Fibroblast of lung (primary cell): ENCODE results near the gene NMNAT3. TPM values are rescaled to one million over a fixed set of nuclear protein-coding genes. Genes with fewer than 3 reads are reported as not detected.

ENCODE experiments used
- DNase-seq, 2 donors: peaks; one replicate each; pipeline versions ENCODE4 v3.0.0 to v3.0.0-alpha.2; 2010; ENCODE audit warnings: low read depth in 2 of 2
- H2AFZ ChIP-seq: 2 replicates; pipeline ENCODE4 v1.5.1; 2012; ENCODE audit warnings: low read length, control low read depth, inconsistent platforms
- H3K27ac ChIP-seq: 2 replicates; pipeline ENCODE4 v1.5.1; 2011; ENCODE audit warnings: low read length, control low read depth; ENCODE audit not compliant: insufficient read depth
- H3K27me3 ChIP-seq: 2 replicates; pipeline ENCODE4 v1.5.1; 2011; ENCODE audit warnings: mild to moderate bottlenecking, low read length; ENCODE audit not compliant: control insufficient read depth, insufficient read depth
- H3K36me3 ChIP-seq: 2 replicates; pipeline ENCODE4 v1.5.1; 2011; ENCODE audit warnings: low read length; ENCODE audit not compliant: control insufficient read depth, insufficient read depth
- H3K4me1 ChIP-seq: 2 replicates; pipeline ENCODE4 v1.5.1; 2011; ENCODE audit warnings: low read length; ENCODE audit not compliant: control insufficient read depth, insufficient read depth; ENCODE audit errors: extremely low read depth
- H3K4me2 ChIP-seq: 2 replicates; pipeline ENCODE4 v1.5.1; 2011; ENCODE audit warnings: low read length, control low read depth; ENCODE audit not compliant: insufficient read depth; ENCODE audit errors: extremely low read depth
- H3K4me3 ChIP-seq, 4 experiments: fragments of 200-600 bp in 1 of 4; sonication (generic) in 1 of 4; replicated peaks in 1 of 4; 2 replicates each; pipeline ENCODE4 v1.5.1; 2011 to 2016; ENCODE audit warnings: low read length in 4 of 4, low read depth in 3 of 4, mild to moderate bottlenecking in 3 of 4, control low read depth in 2 of 4, inconsistent platforms in 1 of 4, mixed read lengths in 1 of 4; ENCODE audit not compliant: insufficient read depth in 1 of 4; ENCODE audit errors: control extremely low read depth in 1 of 4
- H3K79me2 ChIP-seq: 2 replicates; pipeline ENCODE4 v1.5.1; 2012; ENCODE audit warnings: mild to moderate bottlenecking, low read length, inconsistent platforms; ENCODE audit not compliant: control insufficient read depth, insufficient read depth
- H3K9ac ChIP-seq: 2 replicates; pipeline ENCODE4 v1.5.1; 2011; ENCODE audit warnings: mild to moderate bottlenecking, low read length, control low read depth; ENCODE audit not compliant: insufficient read depth
- H3K9me3 ChIP-seq: 2 replicates; pipeline ENCODE4 v1.5.1; 2012; ENCODE audit warnings: low read depth, low read length; ENCODE audit not compliant: control insufficient read depth, insufficient read depth
- H4K20me1 ChIP-seq: 2 replicates; pipeline ENCODE4 v1.5.1; 2011; ENCODE audit warnings: low read length; ENCODE audit not compliant: control insufficient read depth, insufficient read depth; ENCODE audit errors: extremely low read depth
- EZH2 ChIP-seq: IDR thresholded peaks from 2 replicates; pipeline ENCODE4 v1.5.1; 2012; ENCODE audit warnings: low read length, control low read depth, mild to moderate bottlenecking; ENCODE audit errors: missing control alignments
- polyA plus RNA-seq, 2 donors: library from polyadenylated mRNA; depleted of rRNA in 1 of 2; stranded (reverse) in 1 of 2; unstranded in 1 of 2; fragments of >200 nt; gene quantifications; 2 replicates each; pipeline ENCODE4 v1.2.1, GENCODE V29; 2011 to 2012; ENCODE audit warnings: missing spikeins in 1 of 2
- total RNA-seq: library from RNA; depleted of rRNA; stranded (reverse); fragments of >200 nt; gene quantifications from 2 replicates; pipeline ENCODE4 v1.2.1, GENCODE V29; 2014
- TF ChIP-seq, protein P1 (sequence below), 2 donors: IDR thresholded peaks in 1 of 2; conservative IDR thresholded peaks in 1 of 2; 1 replicate in 1 of 2; 2 replicates in 1 of 2; pipeline ENCODE4 v1.5.1; 2011 to 2012; ENCODE audit warnings: low read length in 2 of 2, control low read depth in 1 of 2, inconsistent platforms in 1 of 2, low read depth in 1 of 2, mild to moderate bottlenecking in 1 of 2

The NMNAT3 gene
- total and polyA plus RNA-seq, 2 donors (not counting 1 experiment from before 2014, with no cell fraction given): 0.68 to 2.5 TPM

DNA sequence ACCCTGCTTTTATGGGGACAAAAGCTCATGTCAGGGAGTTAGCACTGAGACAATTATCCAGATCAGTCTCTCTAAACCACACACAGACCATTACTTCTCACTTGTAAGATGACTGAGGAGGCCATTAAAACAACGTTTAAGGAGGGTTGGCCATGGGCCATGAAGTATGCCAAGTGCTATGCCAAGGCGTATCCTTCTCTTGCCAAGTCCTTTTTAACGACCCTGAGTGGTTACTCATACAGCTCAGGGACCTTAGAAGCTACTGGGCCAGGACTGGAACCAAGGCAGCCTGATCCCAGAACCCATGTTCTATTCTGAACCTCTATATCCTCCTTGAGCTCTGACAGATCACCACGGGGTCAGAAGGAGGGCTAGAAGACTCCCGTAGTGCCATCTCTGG, 50.0 kb downstream of the NMNAT3 start:
- TF ChIP-seq EZH2: no peak
- TF ChIP-seq, protein P1, sequence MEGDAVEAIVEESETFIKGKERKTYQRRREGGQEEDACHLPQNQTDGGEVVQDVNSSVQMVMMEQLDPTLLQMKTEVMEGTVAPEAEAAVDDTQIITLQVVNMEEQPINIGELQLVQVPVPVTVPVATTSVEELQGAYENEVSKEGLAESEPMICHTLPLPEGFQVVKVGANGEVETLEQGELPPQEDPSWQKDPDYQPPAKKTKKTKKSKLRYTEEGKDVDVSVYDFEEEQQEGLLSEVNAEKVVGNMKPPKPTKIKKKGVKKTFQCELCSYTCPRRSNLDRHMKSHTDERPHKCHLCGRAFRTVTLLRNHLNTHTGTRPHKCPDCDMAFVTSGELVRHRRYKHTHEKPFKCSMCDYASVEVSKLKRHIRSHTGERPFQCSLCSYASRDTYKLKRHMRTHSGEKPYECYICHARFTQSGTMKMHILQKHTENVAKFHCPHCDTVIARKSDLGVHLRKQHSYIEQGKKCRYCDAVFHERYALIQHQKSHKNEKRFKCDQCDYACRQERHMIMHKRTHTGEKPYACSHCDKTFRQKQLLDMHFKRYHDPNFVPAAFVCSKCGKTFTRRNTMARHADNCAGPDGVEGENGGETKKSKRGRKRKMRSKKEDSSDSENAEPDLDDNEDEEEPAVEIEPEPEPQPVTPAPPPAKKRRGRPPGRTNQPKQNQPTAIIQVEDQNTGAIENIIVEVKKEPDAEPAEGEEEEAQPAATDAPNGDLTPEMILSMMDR (conservative IDR thresholded peaks at IDR 0.05 in 1 of 2, IDR thresholded peaks at IDR 0.05 in 1 of 2; ENCODE audit: low read depth in 1 of 2, low read length in 2 of 2): no peak
- Histone ChIP-seq H3K4me1 (no peaks in the 10 kb centered on the region), H3K4me3 (no peak overlapping the region), H2AFZ (no peak overlapping the region), H3K27ac (no peak overlapping the region), H3K4me2 (no peak overlapping the region), H4K20me1 (no peaks in the 10 kb centered on the region), H3K36me3 (no peaks in the 10 kb centered on the region), H3K9ac (no peak overlapping the region), H3K9me3 (no peaks in the 10 kb centered on the region), H3K79me2 (no peaks in the 10 kb centered on the region), H3K27me3 (no peaks in the 10 kb centered on the region)
- DNase-seq: no peak

DNA sequence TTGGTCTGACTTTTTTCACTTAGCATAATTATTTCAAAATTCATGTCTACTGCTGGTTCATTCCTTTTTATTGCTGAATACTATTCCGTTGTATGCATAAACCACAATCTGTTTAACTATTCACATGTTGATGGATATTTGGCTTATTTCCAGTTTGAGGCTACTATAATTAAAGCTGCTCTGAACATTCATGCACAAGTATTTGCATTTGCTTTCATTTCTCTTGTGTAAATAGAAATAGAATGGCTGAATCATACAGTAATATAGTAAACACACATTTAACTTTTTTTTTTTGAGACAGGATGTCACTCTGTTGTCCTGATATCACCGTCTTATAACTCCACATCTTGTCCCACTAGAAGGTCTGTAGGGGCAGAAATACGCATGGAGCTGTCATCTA, 57.3 kb downstream of the NMNAT3 start:
- DNase-seq: no peak
- Histone ChIP-seq H4K20me1 (no peaks in the 10 kb centered on the region), H3K27me3 (no peaks in the 10 kb centered on the region), H3K9me3 (no peaks in the 10 kb centered on the region), H2AFZ (no peak overlapping the region), H3K4me1 (no peaks in the 10 kb centered on the region), H3K79me2 (no peaks in the 10 kb centered on the region), H3K4me3 (no peak overlapping the region), H3K9ac (no peak overlapping the region), H3K4me2 (no peak overlapping the region), H3K36me3 (no peaks in the 10 kb centered on the region), H3K27ac (no peak overlapping the region)
- no peak for TF ChIP-seq EZH2
- TF ChIP-seq, protein P1 (conservative IDR thresholded peaks at IDR 0.05 in 1 of 2, IDR thresholded peaks at IDR 0.05 in 1 of 2; ENCODE audit: low read depth in 1 of 2, low read length in 2 of 2): no peak

DNA sequence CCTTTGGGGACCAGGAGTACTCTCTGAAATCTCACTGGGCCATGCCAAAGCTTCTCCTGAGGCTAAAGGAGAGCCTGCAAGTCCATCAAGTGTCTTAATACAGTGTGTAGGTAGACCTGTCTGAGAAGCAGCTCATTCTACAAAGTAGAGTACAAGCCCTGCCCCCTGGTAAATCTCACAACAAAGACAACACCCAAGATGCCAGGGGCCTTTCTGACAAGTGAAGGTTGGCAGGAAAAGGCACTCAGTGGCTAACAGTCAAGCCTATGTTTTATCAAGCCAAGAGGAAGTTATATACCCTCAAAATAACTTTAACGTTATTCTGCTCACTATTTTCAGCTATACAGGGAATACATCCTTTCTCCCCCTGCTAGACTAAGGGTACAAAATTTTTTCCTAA, 58.3 kb downstream of the NMNAT3 start:
- Histone ChIP-seq H3K4me2 (no peak overlapping the region), H3K27ac (no peak overlapping the region), H3K36me3 (no peaks in the 10 kb centered on the region), H2AFZ (no peak overlapping the region), H3K9ac (no peak overlapping the region), H3K4me1 (no peaks in the 10 kb centered on the region), H4K20me1 (no peaks in the 10 kb centered on the region), H3K79me2 (no peaks in the 10 kb centered on the region), H3K4me3 (no peak overlapping the region), H3K27me3 (no peaks in the 10 kb centered on the region), H3K9me3 (no peaks in the 10 kb centered on the region)
- no peak for DNase-seq
- no peak for TF ChIP-seq EZH2
- TF ChIP-seq, protein P1 (conservative IDR thresholded peaks at IDR 0.05 in 1 of 2, IDR thresholded peaks at IDR 0.05 in 1 of 2; ENCODE audit: low read depth in 1 of 2, low read length in 2 of 2): no peak
